WTC11 (cell line): ENCODE results near the gene S1PR5. TPM values are rescaled to one million over a fixed set of nuclear protein-coding genes. Genes with fewer than 3 reads are reported as not detected.

Experiments
- ATAC-seq: fragments of 200-7000 bp; cut with Tn5 transposase; 2 replicates; pipeline ENCODE4 v1.10.0; 2021; ENCODE audit warnings: mild to moderate bottlenecking, moderate library complexity
- CTCF ChIA-PET: fragments of 300-600 bp; sonication (Branson Sonifier 250); formaldehyde crosslinking; loops from one replicate; lab custom pipeline; 2021; ENCODE audit warnings: antibody characterized with exemption; lab: Charles Lee
- POLR2A ChIA-PET: fragments of 350-600 bp; sonication (Branson Sonifier 250); formaldehyde crosslinking; loops from one replicate; lab custom pipeline; 2021; ENCODE audit warnings: antibody characterized with exemption; lab: Charles Lee
- DNase-seq: peaks from one replicate; pipeline ENCODE4 v3.0.0; 2021; ENCODE audit warnings: low spot score
- H3K27ac Mint-ChIP-seq: 2 replicates; pipeline ENCODE4 v1.8.0; 2021; ENCODE audit warnings: mixed read lengths
- H3K27me3 Mint-ChIP-seq: 2 replicates; pipeline ENCODE4 v1.8.0; 2021; ENCODE audit warnings: low read depth, mild to moderate bottlenecking, moderate library complexity, mixed read lengths
- H3K36me3 Mint-ChIP-seq: 2 replicates; pipeline ENCODE4 v1.8.0; 2021; ENCODE audit warnings: mixed read lengths
- H3K4me1 Mint-ChIP-seq: 2 replicates; pipeline ENCODE4 v1.8.0; 2022; ENCODE audit warnings: mixed read lengths
- H3K4me3 Mint-ChIP-seq: 2 replicates; pipeline ENCODE4 v1.8.0; 2021; ENCODE audit warnings: mild to moderate bottlenecking, moderate library complexity, mixed read lengths
- H3K9me3 Mint-ChIP-seq: 2 replicates; pipeline ENCODE4 v1.8.0; 2021; ENCODE audit warnings: mixed read lengths
- CBFB ChIP-seq: sonication (generic); formaldehyde crosslinking; IDR thresholded peaks from 2 replicates; pipeline ENCODE4 v1.8.1; 2022; ENCODE audit warnings: mild to moderate bottlenecking, low read depth, missing genetic modification reagents
- CREM ChIP-seq: sonication (generic); formaldehyde crosslinking; IDR thresholded peaks from 2 replicates; pipeline ENCODE4 v1.8.1; 2022; ENCODE audit warnings: mild to moderate bottlenecking, missing genetic modification reagents, moderate library complexity
- ELF4 ChIP-seq: sonication (generic); formaldehyde crosslinking; IDR thresholded peaks from 2 replicates; pipeline ENCODE4 v1.8.1; 2022; ENCODE audit warnings: low read depth, mild to moderate bottlenecking, moderate library complexity, missing genetic modification reagents
- EMX1 ChIP-seq: fragments of 250-450 bp; sonication (Bioruptor Pico); IDR thresholded peaks from 2 replicates; pipeline ENCODE4 v1.8.0; 2021; ENCODE audit warnings: mild to moderate bottlenecking
- FOXP1 ChIP-seq: sonication (generic); formaldehyde crosslinking; IDR thresholded peaks from 2 replicates; pipeline ENCODE4 v1.8.0; 2022; ENCODE audit warnings: missing genetic modification reagents, mild to moderate bottlenecking, moderate library complexity, borderline replicate concordance
- GABPB1 ChIP-seq: sonication (generic); formaldehyde crosslinking; IDR thresholded peaks from 2 replicates; pipeline ENCODE4 v1.8.1; 2023; ENCODE audit warnings: mild to moderate bottlenecking, missing genetic modification reagents
- GRHL2 ChIP-seq: fragments of 250-450 bp; sonication (Bioruptor Pico); IDR thresholded peaks from 2 replicates; pipeline ENCODE4 v1.8.0; 2022; ENCODE audit warnings: mild to moderate bottlenecking, moderate library complexity; ENCODE audit not compliant: insufficient replicate concordance, severe bottlenecking
- GTF2I ChIP-seq: fragments of 250-450 bp; sonication (Bioruptor Pico); conservative IDR thresholded peaks from 2 replicates; pipeline ENCODE4 v1.4.0; 2021; ENCODE audit warnings: mild to moderate bottlenecking
- HMGA2 ChIP-seq: fragments of 250-450 bp; sonication (Bioruptor Pico); IDR thresholded peaks from 2 replicates; pipeline ENCODE4 v1.4.0; 2021; ENCODE audit warnings: mild to moderate bottlenecking, moderate library complexity
- JAZF1 ChIP-seq: fragments of 250-450 bp; sonication (Bioruptor Pico); IDR thresholded peaks from 2 replicates; pipeline ENCODE4 v1.9.0; 2021; ENCODE audit warnings: moderate library complexity, mild to moderate bottlenecking, inconsistent platforms
- MXD4 ChIP-seq: fragments of 250-450 bp; sonication (Bioruptor Pico); IDR thresholded peaks from 2 replicates; pipeline ENCODE4 v1.8.0; 2021; ENCODE audit warnings: mild to moderate bottlenecking, moderate library complexity, borderline replicate concordance
- NFYB ChIP-seq: sonication (generic); formaldehyde crosslinking; conservative IDR thresholded peaks from 2 replicates; pipeline ENCODE4 v1.8.0; 2022; ENCODE audit warnings: low read depth, missing genetic modification reagents
- NR2C2 ChIP-seq: sonication (generic); formaldehyde crosslinking; IDR thresholded peaks from 2 replicates; pipeline ENCODE4 v1.8.0; 2022; ENCODE audit warnings: mild to moderate bottlenecking, missing genetic modification reagents
- OVOL2 ChIP-seq: fragments of 250-450 bp; sonication (Bioruptor Pico); IDR thresholded peaks from 2 replicates; pipeline ENCODE4 v1.9.0; 2021; ENCODE audit warnings: mild to moderate bottlenecking, borderline replicate concordance
- SMAD3 ChIP-seq: sonication (generic); formaldehyde crosslinking; IDR thresholded peaks from 2 replicates; pipeline ENCODE4 v1.8.0; 2022; ENCODE audit warnings: missing genetic modification reagents, mild to moderate bottlenecking, borderline replicate concordance
- TEAD4 ChIP-seq: sonication (generic); formaldehyde crosslinking; IDR thresholded peaks from 2 replicates; pipeline ENCODE4 v1.8.0; 2022; ENCODE audit warnings: mild to moderate bottlenecking, missing genetic modification reagents
- ZNF121 ChIP-seq: sonication (generic); formaldehyde crosslinking; IDR thresholded peaks from 2 replicates; pipeline ENCODE4 v1.8.0; 2023; ENCODE audit warnings: missing genetic modification reagents
- ZNF138 ChIP-seq: sonication (generic); formaldehyde crosslinking; conservative IDR thresholded peaks from 2 replicates; pipeline ENCODE4 v1.8.1; 2022; ENCODE audit warnings: mild to moderate bottlenecking, moderate library complexity, missing genetic modification reagents
- ZNF263 ChIP-seq: sonication (generic); formaldehyde crosslinking; IDR thresholded peaks from 2 replicates; pipeline ENCODE4 v1.8.1; 2022; ENCODE audit warnings: low read depth, mild to moderate bottlenecking, moderate library complexity, missing genetic modification reagents
- total RNA-seq: library from RNA; stranded (reverse); gene quantifications from 3 replicates; pipeline ENCODE4 v1.2.3, GENCODE V29; 2021
- TF ChIP-seq, protein P1 (sequence below): sonication (generic); formaldehyde crosslinking; conservative IDR thresholded peaks from 2 replicates; pipeline ENCODE4 v1.8.1; 2023; ENCODE audit warnings: mild to moderate bottlenecking, low read depth, missing genetic modification reagents, moderate library complexity
- TF ChIP-seq, protein P2 (sequence below): fragments of 250-450 bp; sonication (Bioruptor Pico); IDR thresholded peaks from 2 replicates; pipeline ENCODE4 v2.1.2; 2022; ENCODE audit warnings: mild to moderate bottlenecking, moderate library complexity
- TF ChIP-seq, protein P3 (sequence below): sonication (generic); formaldehyde crosslinking; IDR thresholded peaks from 2 replicates; pipeline ENCODE4 v1.8.0; 2023; ENCODE audit warnings: missing genetic modification reagents, mild to moderate bottlenecking, borderline replicate concordance
- TF ChIP-seq, protein P4 (sequence below): sonication (generic); formaldehyde crosslinking; IDR thresholded peaks from 2 replicates; pipeline ENCODE4 v1.8.1; 2022; ENCODE audit warnings: missing genetic modification reagents, borderline replicate concordance
- TF ChIP-seq, protein P5 (sequence below): sonication (generic); formaldehyde crosslinking; IDR thresholded peaks from 2 replicates; pipeline ENCODE4 v1.8.1; 2023; ENCODE audit warnings: mild to moderate bottlenecking, missing genetic modification reagents, moderate library complexity

Gene S1PR5
- total RNA-seq, 1 experiment from 2014 or later: 5.4 TPM

DNA sequence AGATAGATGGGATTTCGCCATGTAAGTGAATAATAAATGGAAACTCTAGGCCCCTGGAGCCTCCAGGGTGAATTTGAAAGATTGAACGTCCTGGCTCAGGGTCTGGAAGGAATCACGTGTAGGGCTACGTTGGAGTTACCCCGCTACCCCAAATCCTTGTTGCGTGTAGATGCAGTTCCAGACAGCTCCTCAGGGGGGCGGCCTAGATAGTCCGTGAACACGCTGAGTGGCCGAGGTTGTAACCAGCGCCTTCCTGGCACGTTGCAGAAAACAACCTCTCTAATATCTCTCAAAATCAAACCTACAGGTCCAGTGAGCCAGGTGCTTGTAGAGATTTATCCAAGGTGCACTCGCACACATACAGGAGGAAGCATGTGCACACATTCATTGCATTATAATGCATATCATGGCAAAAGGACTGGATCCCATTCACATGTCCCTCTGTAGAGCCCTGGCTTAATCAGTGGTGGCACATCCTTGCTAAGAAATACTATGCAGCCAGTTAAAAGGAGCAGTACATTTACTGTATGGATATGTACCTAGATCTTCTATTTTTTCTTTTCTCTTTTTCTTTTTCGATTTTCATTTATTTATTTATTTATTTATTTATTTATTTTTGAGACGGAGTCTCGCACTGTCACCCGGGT is 11.5 kb downstream of the S1PR5 start (continued):
- TF ChIP-seq, protein P1, sequence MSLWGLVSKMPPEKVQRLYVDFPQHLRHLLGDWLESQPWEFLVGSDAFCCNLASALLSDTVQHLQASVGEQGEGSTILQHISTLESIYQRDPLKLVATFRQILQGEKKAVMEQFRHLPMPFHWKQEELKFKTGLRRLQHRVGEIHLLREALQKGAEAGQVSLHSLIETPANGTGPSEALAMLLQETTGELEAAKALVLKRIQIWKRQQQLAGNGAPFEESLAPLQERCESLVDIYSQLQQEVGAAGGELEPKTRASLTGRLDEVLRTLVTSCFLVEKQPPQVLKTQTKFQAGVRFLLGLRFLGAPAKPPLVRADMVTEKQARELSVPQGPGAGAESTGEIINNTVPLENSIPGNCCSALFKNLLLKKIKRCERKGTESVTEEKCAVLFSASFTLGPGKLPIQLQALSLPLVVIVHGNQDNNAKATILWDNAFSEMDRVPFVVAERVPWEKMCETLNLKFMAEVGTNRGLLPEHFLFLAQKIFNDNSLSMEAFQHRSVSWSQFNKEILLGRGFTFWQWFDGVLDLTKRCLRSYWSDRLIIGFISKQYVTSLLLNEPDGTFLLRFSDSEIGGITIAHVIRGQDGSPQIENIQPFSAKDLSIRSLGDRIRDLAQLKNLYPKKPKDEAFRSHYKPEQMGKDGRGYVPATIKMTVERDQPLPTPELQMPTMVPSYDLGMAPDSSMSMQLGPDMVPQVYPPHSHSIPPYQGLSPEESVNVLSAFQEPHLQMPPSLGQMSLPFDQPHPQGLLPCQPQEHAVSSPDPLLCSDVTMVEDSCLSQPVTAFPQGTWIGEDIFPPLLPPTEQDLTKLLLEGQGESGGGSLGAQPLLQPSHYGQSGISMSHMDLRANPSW: no peak

DNA sequence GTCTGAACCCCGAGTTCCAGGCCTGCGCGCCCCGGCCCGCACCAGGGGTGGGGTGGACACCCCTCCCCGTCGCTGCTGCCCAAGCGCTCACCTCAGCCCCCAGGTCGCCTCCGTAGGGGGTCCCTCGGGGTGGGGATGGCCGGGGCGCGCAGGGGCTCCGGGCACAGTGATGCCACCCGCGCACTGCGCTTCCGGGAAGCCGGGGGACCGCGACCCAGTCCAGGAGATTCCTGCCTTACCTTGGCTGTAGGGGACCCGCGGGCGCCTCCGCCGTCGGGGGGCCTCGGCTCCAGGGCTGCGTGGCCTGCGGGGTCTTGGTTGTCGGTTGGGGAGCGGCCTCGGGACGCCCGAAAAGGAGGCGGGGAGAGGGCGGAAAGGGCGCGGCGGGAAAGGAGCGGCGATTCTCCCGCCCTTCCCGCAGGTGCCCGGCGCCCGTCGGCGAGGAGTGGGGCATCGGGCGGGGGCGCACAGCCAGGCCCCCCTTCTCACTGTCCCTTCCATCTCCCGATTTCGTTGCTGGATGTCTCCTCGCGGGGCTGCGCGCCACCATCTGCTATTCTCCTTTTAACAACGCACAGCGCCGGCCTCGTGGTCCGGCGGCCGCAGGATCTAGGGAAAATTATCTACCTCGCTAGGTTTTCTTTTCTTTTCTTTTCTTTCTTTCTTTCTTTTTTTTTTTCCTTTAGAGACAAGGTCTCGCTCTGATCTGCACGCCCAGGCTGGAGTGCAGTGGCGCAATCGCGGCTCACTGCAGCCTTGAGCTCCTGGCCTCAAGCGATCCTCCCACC is 14.1 kb downstream of the S1PR5 start, which contains the start of gene KEAP1:
Gene KEAP1 (minus strand): TSS at position 355 of the 788 bp plus-strand sequence. CDS start 3,323 bp downstream, outside the sequence.
- H3K4me1 Mint-ChIP-seq: peaks cover 26% of the 10 kb centered on the region
- ATAC-seq: peak; percentile 8
- no peak within 1 kb of the TSS for H3K27ac Mint-ChIP-seq
- H3K4me3 Mint-ChIP-seq: peak within 1 kb of the TSS; percentile 83
- 0 out of 2 replicates have a peak, but pooled peaks cover 3% of the 10 kb centered on the region for H3K9me3 Mint-ChIP-seq
- peak; percentile 56 for DNase-seq
- H3K27me3 Mint-ChIP-seq: 0 out of 2 replicates have a peak, but pooled peaks cover 4% of the 10 kb centered on the region
- H3K36me3 Mint-ChIP-seq: peaks cover 12% of the 10 kb centered on the region
- CTCF ChIA-PET: interaction anchor here (0.6 to 1.2 kb wide), 7 partner anchors 28 to 214 kb away, joined by 3 to 6 read pairs (median 3); partner anchors contain the start of gene DNM2
- POLR2A ChIA-PET: interaction anchor here (0.6 kb wide), 3 partner anchors 104 to 643 kb away, joined by 3 to 4 read pairs (median 3); no protein-coding TSS in a partner anchor
- TF ChIP-seq CREM (peak; percentile 63; the same call in 1 of the 2 replicates), GRHL2 (no peak), ZNF138 (no peak), OVOL2 (CRISPR knock-in tag) (no peak), MXD4 (no peak), GTF2I (CRISPR knock-in tag) (no peak), EMX1 (no peak), NR2C2 (CRISPR knock-in tag) (no peak; the same call in 1 of the 2 replicates), ZNF121 (CRISPR knock-in tag) (no peak), HMGA2 (CRISPR knock-in tag) (no peak), SMAD3 (CRISPR knock-in tag) (no peak), FOXP1 (CRISPR knock-in tag) (peak; percentile 53; the same call in 1 of the 2 replicates), GABPB1 (CRISPR knock-in tag) (no peak), NFYB (CRISPR knock-in tag) (no peak), CBFB (no peak), JAZF1 (CRISPR knock-in tag) (no peak), TEAD4 (CRISPR knock-in tag) (no peak; the same call in 1 of the 2 replicates), ZNF263 (CRISPR knock-in tag) (no peak), ELF4 (CRISPR knock-in tag) (no peak)
- TF ChIP-seq, protein P2, sequence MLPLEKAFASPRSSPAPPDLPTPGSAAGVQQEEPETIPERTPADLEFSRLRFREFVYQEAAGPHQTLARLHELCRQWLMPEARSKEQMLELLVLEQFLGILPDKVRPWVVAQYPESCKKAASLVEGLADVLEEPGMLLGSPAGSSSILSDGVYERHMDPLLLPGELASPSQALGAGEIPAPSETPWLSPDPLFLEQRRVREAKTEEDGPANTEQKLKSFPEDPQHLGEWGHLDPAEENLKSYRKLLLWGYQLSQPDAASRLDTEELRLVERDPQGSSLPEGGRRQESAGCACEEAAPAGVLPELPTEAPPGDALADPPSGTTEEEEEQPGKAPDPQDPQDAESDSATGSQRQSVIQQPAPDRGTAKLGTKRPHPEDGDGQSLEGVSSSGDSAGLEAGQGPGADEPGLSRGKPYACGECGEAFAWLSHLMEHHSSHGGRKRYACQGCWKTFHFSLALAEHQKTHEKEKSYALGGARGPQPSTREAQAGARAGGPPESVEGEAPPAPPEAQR (CRISPR knock-in tag): no peak
- TF ChIP-seq, protein P3, sequence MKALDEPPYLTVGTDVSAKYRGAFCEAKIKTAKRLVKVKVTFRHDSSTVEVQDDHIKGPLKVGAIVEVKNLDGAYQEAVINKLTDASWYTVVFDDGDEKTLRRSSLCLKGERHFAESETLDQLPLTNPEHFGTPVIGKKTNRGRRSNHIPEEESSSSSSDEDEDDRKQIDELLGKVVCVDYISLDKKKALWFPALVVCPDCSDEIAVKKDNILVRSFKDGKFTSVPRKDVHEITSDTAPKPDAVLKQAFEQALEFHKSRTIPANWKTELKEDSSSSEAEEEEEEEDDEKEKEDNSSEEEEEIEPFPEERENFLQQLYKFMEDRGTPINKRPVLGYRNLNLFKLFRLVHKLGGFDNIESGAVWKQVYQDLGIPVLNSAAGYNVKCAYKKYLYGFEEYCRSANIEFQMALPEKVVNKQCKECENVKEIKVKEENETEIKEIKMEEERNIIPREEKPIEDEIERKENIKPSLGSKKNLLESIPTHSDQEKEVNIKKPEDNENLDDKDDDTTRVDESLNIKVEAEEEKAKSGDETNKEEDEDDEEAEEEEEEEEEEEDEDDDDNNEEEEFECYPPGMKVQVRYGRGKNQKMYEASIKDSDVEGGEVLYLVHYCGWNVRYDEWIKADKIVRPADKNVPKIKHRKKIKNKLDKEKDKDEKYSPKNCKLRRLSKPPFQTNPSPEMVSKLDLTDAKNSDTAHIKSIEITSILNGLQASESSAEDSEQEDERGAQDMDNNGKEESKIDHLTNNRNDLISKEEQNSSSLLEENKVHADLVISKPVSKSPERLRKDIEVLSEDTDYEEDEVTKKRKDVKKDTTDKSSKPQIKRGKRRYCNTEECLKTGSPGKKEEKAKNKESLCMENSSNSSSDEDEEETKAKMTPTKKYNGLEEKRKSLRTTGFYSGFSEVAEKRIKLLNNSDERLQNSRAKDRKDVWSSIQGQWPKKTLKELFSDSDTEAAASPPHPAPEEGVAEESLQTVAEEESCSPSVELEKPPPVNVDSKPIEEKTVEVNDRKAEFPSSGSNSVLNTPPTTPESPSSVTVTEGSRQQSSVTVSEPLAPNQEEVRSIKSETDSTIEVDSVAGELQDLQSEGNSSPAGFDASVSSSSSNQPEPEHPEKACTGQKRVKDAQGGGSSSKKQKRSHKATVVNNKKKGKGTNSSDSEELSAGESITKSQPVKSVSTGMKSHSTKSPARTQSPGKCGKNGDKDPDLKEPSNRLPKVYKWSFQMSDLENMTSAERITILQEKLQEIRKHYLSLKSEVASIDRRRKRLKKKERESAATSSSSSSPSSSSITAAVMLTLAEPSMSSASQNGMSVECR (CRISPR knock-in tag): peak; percentile 71; the same call in 1 of the 2 replicates
- TF ChIP-seq, protein P4, sequence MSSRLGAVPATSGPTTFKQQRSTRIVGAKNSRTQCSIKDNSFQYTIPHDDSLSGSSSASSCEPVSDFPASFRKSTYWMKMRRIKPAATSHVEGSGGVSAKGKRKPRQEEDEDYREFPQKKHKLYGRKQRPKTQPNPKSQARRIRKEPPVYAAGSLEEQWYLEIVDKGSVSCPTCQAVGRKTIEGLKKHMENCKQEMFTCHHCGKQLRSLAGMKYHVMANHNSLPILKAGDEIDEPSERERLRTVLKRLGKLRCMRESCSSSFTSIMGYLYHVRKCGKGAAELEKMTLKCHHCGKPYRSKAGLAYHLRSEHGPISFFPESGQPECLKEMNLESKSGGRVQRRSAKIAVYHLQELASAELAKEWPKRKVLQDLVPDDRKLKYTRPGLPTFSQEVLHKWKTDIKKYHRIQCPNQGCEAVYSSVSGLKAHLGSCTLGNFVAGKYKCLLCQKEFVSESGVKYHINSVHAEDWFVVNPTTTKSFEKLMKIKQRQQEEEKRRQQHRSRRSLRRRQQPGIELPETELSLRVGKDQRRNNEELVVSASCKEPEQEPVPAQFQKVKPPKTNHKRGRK (CRISPR knock-in tag): 0 out of 2 replicates have a peak, but pooled peaks have one; percentile 4
- TF ChIP-seq, protein P5, sequence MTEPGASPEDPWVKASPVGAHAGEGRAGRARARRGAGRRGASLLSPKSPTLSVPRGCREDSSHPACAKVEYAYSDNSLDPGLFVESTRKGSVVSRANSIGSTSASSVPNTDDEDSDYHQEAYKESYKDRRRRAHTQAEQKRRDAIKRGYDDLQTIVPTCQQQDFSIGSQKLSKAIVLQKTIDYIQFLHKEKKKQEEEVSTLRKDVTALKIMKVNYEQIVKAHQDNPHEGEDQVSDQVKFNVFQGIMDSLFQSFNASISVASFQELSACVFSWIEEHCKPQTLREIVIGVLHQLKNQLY: no peak
